HuH-7 (cell line): ENCODE results near the gene BOLA3.
"Not testable (repeated sequence)": the region's sequence is repeated elsewhere in the genome, so short reads cannot be mapped to it uniquely, and the experiment has no call there.

Experiments used
- DNase-seq: peaks from one replicate; pipeline ENCODE4 v3.0.0; 2011; ENCODE audit warnings: low spot score

The BOLA3 gene

DNA sequence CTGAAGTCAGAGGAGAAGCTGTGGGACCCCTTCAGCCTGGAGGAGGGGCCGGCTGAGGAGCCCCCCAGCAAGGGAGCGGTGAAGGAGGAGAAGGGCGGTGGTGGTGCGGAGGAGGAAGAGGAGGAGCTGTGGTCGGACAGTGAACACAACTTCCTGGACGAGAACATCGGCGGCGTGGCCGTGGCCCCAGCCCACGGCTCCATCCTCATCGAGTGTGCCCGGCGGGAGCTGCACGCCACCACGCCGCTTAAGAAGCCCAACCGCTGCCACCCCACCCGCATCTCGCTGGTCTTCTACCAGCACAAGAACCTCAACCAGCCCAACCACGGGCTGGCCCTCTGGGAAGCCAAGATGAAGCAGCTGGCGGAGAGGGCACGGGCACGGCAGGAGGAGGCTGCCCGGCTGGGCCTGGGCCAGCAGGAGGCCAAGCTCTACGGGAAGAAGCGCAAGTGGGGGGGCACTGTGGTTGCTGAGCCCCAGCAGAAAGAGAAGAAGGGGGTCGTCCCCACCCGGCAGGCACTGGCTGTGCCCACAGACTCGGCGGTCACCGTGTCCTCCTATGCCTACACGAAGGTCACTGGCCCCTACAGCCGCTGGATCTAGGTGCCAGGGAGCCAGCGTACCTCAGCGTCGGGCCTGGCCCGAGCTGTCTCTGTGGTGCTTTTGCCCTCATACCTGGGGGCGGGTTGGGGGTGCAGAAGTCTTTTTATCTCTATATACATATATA is 46.0 kb downstream of the BOLA3 start:
- no peak for DNase-seq

GRCh38 chr2:74100254-74101216 is 47.2 kb downstream of the BOLA3 start:
- DNase-seq: no peak

- DNase-seq: no peak
These were observed 47.9 kb downstream of the BOLA3 start for GRCh38 chr2:74099835-74100234.

- no peak for DNase-seq
These were observed 48.4 kb downstream of the BOLA3 start for GRCh38 chr2:74099271-74099670.

GRCh38 chr2:74097574-74097973 is 50.1 kb downstream of the BOLA3 start:
- DNase-seq: no peak

- DNase-seq: no peak
These were observed 51.7 kb downstream of the BOLA3 start for GRCh38 chr2:74096052-74096451.

- no peak for DNase-seq
These were observed 52.1 kb downstream of the BOLA3 start for GRCh38 chr2:74095632-74096031.

GRCh38 chr2:74094291-74094690 is 53.4 kb downstream of the BOLA3 start:
- no peak for DNase-seq

GRCh38 chr2:74093840-74094239 is 53.9 kb downstream of the BOLA3 start:
- no peak for DNase-seq

DNA sequence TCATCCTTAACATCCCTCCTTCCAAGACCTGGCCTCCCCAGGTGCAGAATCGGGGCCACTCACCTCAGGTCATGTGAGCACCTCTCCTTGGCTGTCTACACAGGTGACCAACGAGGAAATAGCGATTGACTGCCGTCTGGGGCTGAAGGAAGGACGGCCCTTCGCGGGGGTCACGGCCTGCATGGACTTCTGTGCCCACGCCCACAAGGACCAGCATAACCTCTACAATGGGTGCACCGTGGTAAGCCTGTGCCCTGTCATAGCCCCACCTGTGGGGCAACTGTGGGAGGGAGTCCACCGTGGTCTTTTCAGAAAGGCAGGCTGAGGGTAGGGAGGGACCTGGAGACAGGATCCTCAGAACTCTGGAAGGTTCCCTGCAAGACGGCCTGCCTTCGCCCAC is 54.3 kb downstream of the BOLA3 start:
- no peak for DNase-seq

GRCh38 chr2:74092275-74092674 is 55.4 kb downstream of the BOLA3 start:
- DNase-seq: no peak

GRCh38 chr2:74091391-74091790 is 56.3 kb downstream of the BOLA3 start:
- no peak for DNase-seq

DNA sequence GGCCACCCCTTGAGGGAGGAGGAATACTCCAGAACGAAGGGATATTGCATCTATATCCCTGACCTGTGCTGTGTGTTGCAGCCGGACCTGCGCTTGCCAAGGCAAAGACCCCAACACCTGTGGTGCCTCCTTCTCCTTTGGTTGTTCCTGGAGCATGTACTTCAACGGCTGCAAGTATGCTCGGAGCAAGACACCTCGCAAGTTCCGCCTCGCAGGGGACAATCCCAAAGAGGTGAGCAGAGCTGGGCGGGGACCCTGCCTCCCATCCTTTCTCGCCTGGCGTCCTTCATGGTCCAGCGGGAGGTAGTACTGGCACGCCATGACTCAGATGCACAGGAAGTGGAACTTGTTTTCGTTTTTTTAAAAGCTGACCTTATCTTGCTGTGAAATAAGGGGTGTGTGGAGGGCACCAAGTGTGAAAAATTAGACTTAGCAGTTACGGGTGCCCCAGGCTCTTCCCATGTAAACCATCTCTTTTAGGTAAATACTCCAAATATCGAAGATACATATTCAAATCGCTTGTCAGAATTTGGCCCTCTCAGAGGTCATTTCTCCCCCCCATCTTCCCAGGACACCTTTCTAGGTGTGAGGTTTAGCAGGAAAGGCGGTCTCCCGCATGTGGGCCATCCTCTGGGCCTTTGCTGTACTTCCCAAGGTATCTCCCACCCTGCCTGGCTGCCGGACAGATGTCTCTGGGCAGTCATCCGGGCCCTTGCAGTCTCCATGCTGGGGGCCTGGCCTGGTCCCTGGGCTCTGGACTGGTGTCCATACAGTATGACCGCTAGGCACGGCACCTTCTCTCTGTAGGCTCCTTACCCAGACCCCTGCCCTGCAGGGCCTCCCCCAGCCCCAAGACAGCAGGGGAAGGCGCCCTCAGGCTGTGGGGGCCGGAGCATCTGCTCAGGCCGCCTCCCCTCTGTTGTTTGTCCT is 57.6 kb downstream of the BOLA3 start:
- no peak for DNase-seq

DNA sequence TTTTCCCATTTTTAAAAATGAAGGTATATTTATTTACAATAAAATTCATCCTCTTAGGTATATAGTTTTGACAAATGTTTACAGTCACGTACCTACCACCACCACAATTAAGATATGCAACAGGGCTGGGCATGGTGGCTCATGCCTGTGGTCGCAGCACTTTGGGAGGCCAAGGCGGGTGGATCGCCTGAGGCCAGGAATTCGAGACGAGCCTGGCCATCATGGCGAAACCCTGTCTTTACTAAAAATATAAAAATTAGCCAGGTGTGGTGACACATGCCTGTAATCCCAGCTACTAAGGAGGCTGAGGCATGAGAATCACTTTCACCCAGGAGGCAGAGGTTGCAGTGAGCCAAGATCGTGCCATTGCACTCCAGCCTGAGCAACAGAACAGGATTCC is 59.0 kb downstream of the BOLA3 start:
- not testable (repeated sequence) for DNase-seq

GRCh38 chr2:74087696-74088095 is 60.0 kb downstream of the BOLA3 start:
- DNase-seq: no peak

- DNase-seq: no peak
These were observed 61.7 kb downstream of the BOLA3 start for GRCh38 chr2:74086021-74086420.
